ENCODE measurements around the gene NTN4.
A peak's percentile ranks its signal among the peaks of the same experiment; 100 is the strongest.
"Not testable (repeated sequence)": the region's sequence is repeated elsewhere in the genome, so short reads cannot be mapped to it uniquely, and the experiment has no call there.

The NTN4 gene

GRCh38 chr12:95616470-95616869 lies 174.1 kb downstream of the NTN4 start:
- DNase-seq = not testable (repeated sequence)

DNA sequence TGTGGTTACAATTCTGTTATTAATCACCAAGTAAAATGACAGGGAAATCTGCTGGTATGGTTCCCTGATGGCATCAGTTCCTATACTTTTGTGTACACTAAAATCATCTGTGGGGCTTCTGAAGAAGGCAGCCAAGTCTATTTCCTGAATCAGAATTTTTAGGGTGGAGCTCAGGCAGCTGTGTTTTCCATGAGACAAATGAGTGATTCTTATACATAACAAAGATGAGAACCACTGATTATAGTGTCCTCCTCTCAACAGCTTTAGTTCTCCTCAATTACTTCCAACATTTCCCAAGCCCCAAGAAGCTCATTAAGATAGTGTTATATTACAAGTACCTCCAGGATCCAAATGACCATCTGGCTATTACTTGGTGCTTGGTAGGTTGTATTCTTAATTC lies 174.8 kb downstream of the NTN4 start:
- DNase-seq = peak in 1 of 2 experiments; percentile 58

GRCh38 chr12:95614390-95614982 lies 176.1 kb downstream of the NTN4 start:
- no peak for DNase-seq

- DNase-seq = no peak
These were observed 177.5 kb downstream of the NTN4 start for GRCh38 chr12:95613021-95613420.

GRCh38 chr12:95611676-95612309 lies 178.8 kb downstream of the NTN4 start:
- peak; percentile 73 to 92 for DNase-seq

GRCh38 chr12:95608252-95609033 lies 182.1 kb downstream of the NTN4 start:
- peak; percentile 70 to 94 for DNase-seq
